ENCODE data around the gene C1orf56.

- TF ChIP-seq CTCF (IDR thresholded peaks at IDR 0.05): no peak
- no peak for TF ChIP-seq POLR2A (IDR thresholded peaks at IDR 0.05)
These were observed 4.4 kb upstream of the C1orf56 start for GRCh38 chr1:151043163-151043562.

Data from heart left ventricle (tissue), 13 donors.